Measurements from ENCODE around the gene VTI1A. TPM values are rescaled to one million over a fixed set of nuclear protein-coding genes. Genes with fewer than 3 reads are reported as not detected.

The VTI1A gene
- total RNA-seq, 4 donors from 2014 or later = 21.5 to 50.6 (median 37.5) TPM

- TF ChIP-seq CTCF (IDR thresholded peaks at IDR 0.05) (no peak), POLR2A (IDR thresholded peaks at IDR 0.05) (no peak)
- H3K27ac ChIP-seq = no peak overlapping the region
- H3K27me3 ChIP-seq = no peaks in the 10 kb centered on the region
- H3K4me1 ChIP-seq = no peaks in the 10 kb centered on the region
- no peak for DNase-seq
- H3K36me3 ChIP-seq = no peaks in the 10 kb centered on the region
- intact Hi-C loops (cut with DNase I; ENCODE audit: low total_unique reads) = no loop called here
- no peaks in the 10 kb centered on the region for H3K9me3 ChIP-seq
- no peak overlapping the region for H3K4me3 ChIP-seq
Measured at GRCh38 chr10:112653851-112654250, 206.8 kb downstream of the VTI1A start.

- Histone ChIP-seq H3K27ac (no peak overlapping the region), H3K27me3 (no peaks in the 10 kb centered on the region), H3K9me3 (no peaks in the 10 kb centered on the region), H3K4me1 (no peaks in the 10 kb centered on the region), H3K4me3 (no peak overlapping the region), H3K36me3 (no peaks in the 10 kb centered on the region)
- intact Hi-C loops (cut with DNase I; ENCODE audit: low total_unique reads) = no loop called here
- no peak for TF ChIP-seq POLR2A (IDR thresholded peaks at IDR 0.05)
- no peak for TF ChIP-seq CTCF (IDR thresholded peaks at IDR 0.05)
- DNase-seq = no peak
Measured at GRCh38 chr10:112654794-112655193, 207.8 kb downstream of the VTI1A start.

- Histone ChIP-seq H3K4me3 (no peak overlapping the region), H3K27me3 (no peaks in the 10 kb centered on the region), H3K4me1 (no peaks in the 10 kb centered on the region), H3K36me3 (no peaks in the 10 kb centered on the region), H3K9me3 (no peaks in the 10 kb centered on the region), H3K27ac (no peak overlapping the region)
- DNase-seq = no peak
- no peak for TF ChIP-seq POLR2A (IDR thresholded peaks at IDR 0.05)
- intact Hi-C loops (cut with DNase I; ENCODE audit: low total_unique reads) = no loop called here
Measured at GRCh38 chr10:112655722-112656121, 208.7 kb downstream of the VTI1A start.

GRCh38 chr10:112658465-112658864, 211.4 kb downstream of the VTI1A start:
- H3K4me1 ChIP-seq = no peaks in the 10 kb centered on the region
- H3K9me3 ChIP-seq = no peaks in the 10 kb centered on the region
- intact Hi-C loops (cut with DNase I; ENCODE audit: low total_unique reads) = no loop called here
- TF ChIP-seq POLR2A (IDR thresholded peaks at IDR 0.05) (no peak), CTCF (IDR thresholded peaks at IDR 0.05) (no peak)
- DNase-seq = no peak
- H3K27ac ChIP-seq = no peak overlapping the region
- no peaks in the 10 kb centered on the region for H3K27me3 ChIP-seq
- no peaks in the 10 kb centered on the region for H3K36me3 ChIP-seq
- H3K4me3 ChIP-seq = no peak overlapping the region

GRCh38 chr10:112658900-112659638, 212.1 kb downstream of the VTI1A start:
- no peaks in the 10 kb centered on the region for H3K9me3 ChIP-seq
- H3K27ac ChIP-seq = no peak overlapping the region
- intact Hi-C loops (cut with DNase I; ENCODE audit: low total_unique reads) = no loop called here
- H3K4me3 ChIP-seq = no peak overlapping the region
- no peaks in the 10 kb centered on the region for H3K4me1 ChIP-seq
- no peak for TF ChIP-seq CTCF (IDR thresholded peaks at IDR 0.05)
- TF ChIP-seq POLR2A (IDR thresholded peaks at IDR 0.05) = no peak
- no peak for DNase-seq
- no peaks in the 10 kb centered on the region for H3K36me3 ChIP-seq
- H3K27me3 ChIP-seq = no peaks in the 10 kb centered on the region

Measured in uterus (tissue), 4 donors.